ENCODE data around the gene CRABP1. TPM values are rescaled to one million over a fixed set of nuclear protein-coding genes. Genes with fewer than 3 reads are reported as not detected.
"Not testable (repeated sequence)": the region's sequence is repeated elsewhere in the genome, so short reads cannot be mapped to it uniquely, and the experiment has no call there.

Gene CRABP1
- polyA plus RNA-seq, 3 donors: not detected

DNA sequence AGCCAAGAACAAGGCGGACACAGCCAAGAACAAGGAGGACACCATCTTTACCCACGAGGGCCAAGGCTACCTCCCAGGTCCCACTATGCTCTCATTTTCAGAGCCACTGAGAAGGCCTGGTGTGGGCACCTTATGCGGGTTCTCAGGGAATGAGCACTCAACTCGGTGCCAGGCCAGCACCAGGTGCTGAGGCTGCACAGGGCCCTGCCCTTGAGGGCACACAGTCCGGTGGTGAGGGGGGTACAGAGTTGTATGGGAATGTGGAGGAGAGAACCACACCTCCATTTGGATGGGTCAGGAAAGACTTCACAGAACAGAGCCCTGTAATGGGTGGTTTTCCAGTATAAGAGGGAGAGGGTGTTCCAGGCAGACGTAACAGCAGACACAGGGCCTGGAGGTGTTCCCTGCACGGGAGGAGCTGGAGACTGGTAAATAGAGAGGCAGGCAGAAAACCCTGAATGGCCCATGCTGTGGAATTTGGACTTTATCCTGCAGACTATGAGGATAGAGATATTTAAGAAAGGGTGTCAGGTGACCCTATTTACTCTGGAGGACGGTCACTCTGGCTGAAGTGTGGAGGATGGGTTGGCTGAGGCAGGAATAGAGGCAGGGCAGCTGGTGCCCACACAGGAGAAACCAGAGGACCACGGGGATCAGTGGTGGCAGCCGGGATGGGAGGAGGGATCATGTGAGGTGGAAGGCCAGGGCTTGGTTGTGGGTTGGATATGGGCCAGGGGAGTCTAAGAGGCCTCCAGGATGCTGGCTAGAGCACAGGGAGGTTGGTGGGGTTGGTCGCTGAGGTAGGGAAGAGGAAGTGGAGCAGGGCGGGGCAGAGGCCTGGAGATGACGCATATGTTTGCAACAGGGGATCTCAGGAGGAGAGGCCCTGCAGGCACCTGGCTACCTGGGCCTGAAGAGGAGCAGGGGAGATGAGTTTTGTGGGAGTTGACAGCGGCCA is 34.6 kb downstream of the CRABP1 start:
- H3K9me3 Mint-ChIP-seq: peaks cover 0 to 1% (median 0%) of the 10 kb centered on the region in 7 donors
- no peaks in the 10 kb centered on the region for H3K36me3 ChIP-seq (replicated peaks in 1 of 2; ENCODE audit: control insufficient read depth in 1 of 2, insufficient read depth in 2 of 2, low read length in 2 of 2)
- H4K20me1 ChIP-seq (ENCODE audit: insufficient read depth, low read length): no peaks in the 10 kb centered on the region
- H3K27ac Mint-ChIP-seq: peak overlapping the region in 6 of 7 donors; percentile 1 to 88 (median 46)
- peaks cover 12 to 13% of the 10 kb centered on the region in 2 donors for H3K4me1 ChIP-seq (ENCODE audit: control insufficient read depth in 1 of 2, insufficient read depth in 2 of 2, low read length in 2 of 2)
- H2AFZ ChIP-seq (ENCODE audit: insufficient read depth, low read depth, low read length, poor library complexity, severe bottlenecking): peak overlapping the region; percentile 61
- H3K9me3 ChIP-seq (replicated peaks in 1 of 2; ENCODE audit: control insufficient read depth in 1 of 2, insufficient read depth in 1 of 2, low read length in 2 of 2): no peaks in the 10 kb centered on the region
- TF ChIP-seq, protein P1, sequence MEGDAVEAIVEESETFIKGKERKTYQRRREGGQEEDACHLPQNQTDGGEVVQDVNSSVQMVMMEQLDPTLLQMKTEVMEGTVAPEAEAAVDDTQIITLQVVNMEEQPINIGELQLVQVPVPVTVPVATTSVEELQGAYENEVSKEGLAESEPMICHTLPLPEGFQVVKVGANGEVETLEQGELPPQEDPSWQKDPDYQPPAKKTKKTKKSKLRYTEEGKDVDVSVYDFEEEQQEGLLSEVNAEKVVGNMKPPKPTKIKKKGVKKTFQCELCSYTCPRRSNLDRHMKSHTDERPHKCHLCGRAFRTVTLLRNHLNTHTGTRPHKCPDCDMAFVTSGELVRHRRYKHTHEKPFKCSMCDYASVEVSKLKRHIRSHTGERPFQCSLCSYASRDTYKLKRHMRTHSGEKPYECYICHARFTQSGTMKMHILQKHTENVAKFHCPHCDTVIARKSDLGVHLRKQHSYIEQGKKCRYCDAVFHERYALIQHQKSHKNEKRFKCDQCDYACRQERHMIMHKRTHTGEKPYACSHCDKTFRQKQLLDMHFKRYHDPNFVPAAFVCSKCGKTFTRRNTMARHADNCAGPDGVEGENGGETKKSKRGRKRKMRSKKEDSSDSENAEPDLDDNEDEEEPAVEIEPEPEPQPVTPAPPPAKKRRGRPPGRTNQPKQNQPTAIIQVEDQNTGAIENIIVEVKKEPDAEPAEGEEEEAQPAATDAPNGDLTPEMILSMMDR (IDR thresholded peaks at IDR 0.05): no peak
- intact Hi-C loops (cut with micrococcal nuclease): no loop called here
- H3K9ac ChIP-seq (ENCODE audit: insufficient read depth, low read length, poor library complexity, severe bottlenecking): no peak overlapping the region
- H3K27me3 ChIP-seq (ENCODE audit: control insufficient read depth in 2 of 2, insufficient read depth in 2 of 2, low read length in 2 of 2): no peaks in the 10 kb centered on the region
- H3K36me3 Mint-ChIP-seq: no peaks in the 10 kb centered on the region
- H3K4me3 ChIP-seq (replicated peaks in 1 of 3; ENCODE audit: low read depth in 2 of 3, low read length in 3 of 3): no peak overlapping the region
- DNase-seq: peak; percentile 46 to 72 (median 48)
- H3K4me2 ChIP-seq (replicated peaks; ENCODE audit: extremely low read depth, low read length, poor library complexity, severe bottlenecking): no peak overlapping the region
- no peaks in the 10 kb centered on the region for H3K79me2 ChIP-seq (ENCODE audit: insufficient read depth, low read length)
- H3K4me1 Mint-ChIP-seq: peaks cover 16% of the 10 kb centered on the region
- 50% methylated on average over 13 of the region's 14 CpGs for WGBS (ENCODE audit: insufficient coverage)
- no peak overlapping the region for H3K27ac ChIP-seq (ENCODE audit: low read depth in 1 of 2, low read length in 2 of 2)
- peaks cover 0 to 3% (median 2%) of the 10 kb centered on the region in 3 donors for H3K27me3 Mint-ChIP-seq (ENCODE audit: low read depth in 3 of 3)
- H3K4me3 Mint-ChIP-seq: peak overlapping the region in 1 of 2 donors; percentile 4

DNA sequence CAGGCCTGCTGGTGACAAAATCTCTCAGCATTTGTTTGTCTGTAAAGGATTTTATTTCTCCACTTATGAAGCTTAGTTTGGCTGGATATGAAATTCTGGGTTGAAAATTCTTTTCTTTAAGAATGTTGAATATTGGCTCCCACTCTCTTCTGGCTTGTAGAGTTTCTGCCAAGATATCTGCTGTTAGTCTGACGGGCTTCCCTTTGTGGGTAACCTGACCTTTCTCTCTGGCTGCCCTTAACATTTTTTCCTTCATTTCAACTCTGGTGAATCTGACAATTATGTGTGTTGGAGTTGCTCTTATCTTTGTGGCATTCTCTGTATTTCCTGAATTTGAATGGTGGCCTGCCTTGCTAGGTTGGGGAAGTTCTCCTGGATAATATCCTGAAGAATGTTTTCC is 40.0 kb downstream of the CRABP1 start:
- WGBS (ENCODE audit: insufficient coverage): no CpG with 5 or more reads among the region's 1 CpG

More for the DNA sequence above, 40.0 kb downstream of the CRABP1 start:
- H3K27me3 Mint-ChIP-seq (ENCODE audit: low read depth in 3 of 3); H3K4me2 ChIP-seq (replicated peaks; ENCODE audit: extremely low read depth, low read length, poor library complexity, severe bottlenecking); H3K4me1 Mint-ChIP-seq; H4K20me1 ChIP-seq (ENCODE audit: insufficient read depth, low read length); H3K9ac ChIP-seq (ENCODE audit: insufficient read depth, low read length, poor library complexity, severe bottlenecking); H3K36me3 Mint-ChIP-seq; H3K27ac Mint-ChIP-seq; H3K27ac ChIP-seq (ENCODE audit: low read depth in 1 of 2, low read length in 2 of 2); DNase-seq; H3K4me3 ChIP-seq (replicated peaks in 1 of 3; ENCODE audit: low read depth in 2 of 3, low read length in 3 of 3); H3K27me3 ChIP-seq (ENCODE audit: control insufficient read depth in 2 of 2, insufficient read depth in 2 of 2, low read length in 2 of 2); H3K36me3 ChIP-seq (replicated peaks in 1 of 2; ENCODE audit: control insufficient read depth in 1 of 2, insufficient read depth in 2 of 2, low read length in 2 of 2); intact Hi-C loops (cut with micrococcal nuclease); H3K9me3 Mint-ChIP-seq; H2AFZ ChIP-seq (ENCODE audit: insufficient read depth, low read depth, low read length, poor library complexity, severe bottlenecking); H3K9me3 ChIP-seq (replicated peaks in 1 of 2; ENCODE audit: control insufficient read depth in 1 of 2, insufficient read depth in 1 of 2, low read length in 2 of 2); H3K4me1 ChIP-seq (ENCODE audit: control insufficient read depth in 1 of 2, insufficient read depth in 2 of 2, low read length in 2 of 2); H3K79me2 ChIP-seq (ENCODE audit: insufficient read depth, low read length); H3K4me3 Mint-ChIP-seq: not testable (repeated sequence)
